A673 (cell line): ENCODE measurements around the gene NEK7. TPM values are rescaled to one million over a fixed set of nuclear protein-coding genes. Genes with fewer than 3 reads are reported as not detected.

ENCODE experiments used
- BruUV-seq: library from RNA; stranded (reverse); fragments of 400-500 nt; replicated peaks from 2 replicates; lab custom pipeline; 2021; lab: Mats Ljungman, UMichigan
- CTCF ChIA-PET: fragments of 300-600 bp; sonication (Branson Sonifier 250); formaldehyde crosslinking; loops from one replicate; lab custom pipeline; 2022; ENCODE audit warnings: antibody characterized with exemption; lab: Charles Lee
- POLR2A ChIA-PET: fragments of 300-600 bp; sonication (Branson Sonifier 250); formaldehyde crosslinking; loops from one replicate; lab custom pipeline; 2022; ENCODE audit warnings: antibody characterized with exemption; ENCODE audit not compliant: low non-redundant PET; lab: Charles Lee
- DNase-seq: peaks from one replicate; pipeline ENCODE4 v3.0.0-alpha.2; 2015; ENCODE audit warnings: low spot score
- H3K27ac ChIP-seq: fragments of 200-600 bp; sonication (generic); 2 replicates; pipeline ENCODE4 v1.5.1; 2016; ENCODE audit warnings: mixed run types, low read depth, mild to moderate bottlenecking, mixed read lengths, antibody characterized with exemption, low read length; ENCODE audit not compliant: poor library complexity, severe bottlenecking
- H3K27me3 ChIP-seq: fragments of 200-600 bp; sonication (generic); replicated peaks from 2 replicates; pipeline ENCODE4 v1.6.1; 2017; ENCODE audit warnings: mixed run types, low read depth, mild to moderate bottlenecking, mixed read lengths, antibody characterized with exemption, low read length; ENCODE audit not compliant: insufficient read depth, poor library complexity
- H3K36me3 ChIP-seq: fragments of 200-600 bp; sonication (generic); 2 replicates; pipeline ENCODE4 v1.6.1; 2016; ENCODE audit warnings: mixed run types, mild to moderate bottlenecking, mixed read lengths, antibody characterized with exemption, low read length; ENCODE audit not compliant: insufficient read depth, poor library complexity, severe bottlenecking
- H3K4me1 ChIP-seq: fragments of 200-600 bp; sonication (generic); 2 replicates; pipeline ENCODE4 v1.6.1; 2017; ENCODE audit warnings: mixed run types, mild to moderate bottlenecking, mixed read lengths, antibody characterized with exemption, low read length; ENCODE audit not compliant: insufficient read depth, poor library complexity, severe bottlenecking
- H3K4me3 ChIP-seq: fragments of 200-600 bp; sonication (generic); 2 replicates; pipeline ENCODE4 v1.5.1; 2016; ENCODE audit warnings: low read depth, mixed run types, mild to moderate bottlenecking, mixed read lengths, low read length; ENCODE audit not compliant: poor library complexity, severe bottlenecking
- H3K9me3 ChIP-seq: fragments of 200-600 bp; sonication (generic); 2 replicates; pipeline ENCODE4 v1.6.1; 2016; ENCODE audit warnings: mixed run types, low read depth, mild to moderate bottlenecking, mixed read lengths, antibody characterized with exemption, low read length; ENCODE audit not compliant: poor library complexity, severe bottlenecking
- CTCF ChIP-seq: fragments of 300-800, 200-600 bp; sonication (generic); conservative IDR thresholded peaks from 2 replicates; pipeline ENCODE4 v1.5.1; 2017; ENCODE audit warnings: low read depth, mild to moderate bottlenecking, antibody characterized with exemption, low read length, moderate library complexity, mixed read lengths
- EZH2 ChIP-seq: fragments of 200-600 bp; sonication (generic); IDR thresholded peaks from 2 replicates; pipeline ENCODE4 v1.6.1; 2017; ENCODE audit warnings: borderline replicate concordance, low read depth, mild to moderate bottlenecking, mixed read lengths, antibody characterized with exemption, low read length; ENCODE audit not compliant: poor library complexity, severe bottlenecking
- intact Hi-C: fragments of 100-400 bp; cut with micrococcal nuclease; formaldehyde crosslinking; loops from one replicate; pipeline ENCODE4 v1.10.0; 2022; ENCODE audit not compliant: unreplicated experiment
- total RNA-seq: library from RNA; stranded (reverse); gene quantifications from 2 replicates; pipeline ENCODE4 v1.2.3, GENCODE V29; 2021

Gene NEK7
- total RNA-seq, 1 experiment from 2014 or later = 18.6 TPM

- ChIA-PET POLR2A (no interaction called here), CTCF (no interaction called here)
- no peak for TF ChIP-seq EZH2
- no peak for TF ChIP-seq CTCF
- H3K27ac ChIP-seq = no peak overlapping the region
- intact Hi-C loops = no loop called here
- H3K27me3 ChIP-seq = no peaks in the 10 kb centered on the region
- H3K4me3 ChIP-seq = no peak overlapping the region
- no TSS peak for BruUV-seq
- no peak for DNase-seq
- H3K4me1 ChIP-seq = peaks cover 13% of the 10 kb centered on the region
- no peaks in the 10 kb centered on the region for H3K36me3 ChIP-seq
- H3K9me3 ChIP-seq = no peaks in the 10 kb centered on the region
Observed at GRCh38 chr1:198267056-198267455, 110.3 kb downstream of the NEK7 start.

DNA sequence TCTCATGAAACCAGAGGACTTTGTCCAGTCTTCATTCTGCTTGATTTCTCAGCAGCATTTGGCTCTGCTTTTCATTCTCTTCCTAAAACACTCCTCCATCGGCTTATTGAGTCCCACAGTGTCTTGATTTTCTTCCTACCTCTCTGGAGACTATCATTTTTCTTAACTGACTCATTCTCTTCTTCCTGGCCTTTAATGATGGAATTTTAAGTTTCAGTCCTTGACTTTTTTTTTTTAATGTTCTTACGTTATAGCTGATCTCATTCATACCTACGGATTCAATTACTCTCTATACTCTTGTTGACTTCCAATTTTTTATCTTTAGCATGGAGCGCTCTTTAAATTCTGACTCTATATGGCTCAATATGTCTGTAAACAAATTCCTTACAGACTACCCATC, 111.1 kb downstream of the NEK7 start:
- Histone ChIP-seq H3K27ac (no peak overlapping the region), H3K27me3 (no peaks in the 10 kb centered on the region), H3K9me3 (no peaks in the 10 kb centered on the region), H3K4me1 (peaks cover 13% of the 10 kb centered on the region), H3K4me3 (no peak overlapping the region), H3K36me3 (no peaks in the 10 kb centered on the region)
- TF ChIP-seq CTCF (no peak), EZH2 (no peak)
- ChIA-PET POLR2A (no interaction called here), CTCF (no interaction called here)
- DNase-seq = no peak
- intact Hi-C loops = no loop called here
- BruUV-seq = no TSS peak

- Histone ChIP-seq H3K4me3 (no peak overlapping the region), H3K27ac (peak overlapping the region; percentile 22), H3K9me3 (no peaks in the 10 kb centered on the region), H3K4me1 (peaks cover 23% of the 10 kb centered on the region), H3K27me3 (no peaks in the 10 kb centered on the region), H3K36me3 (no peaks in the 10 kb centered on the region)
- ChIA-PET POLR2A (no interaction called here), CTCF (no interaction called here)
- no TSS peak for BruUV-seq
- peak; percentile 26 for DNase-seq
- no peak for TF ChIP-seq CTCF
- no peak for TF ChIP-seq EZH2
- intact Hi-C loops = no loop called here
Observed at GRCh38 chr1:198268784-198269645, 112.2 kb downstream of the NEK7 start.
